Mammary epithelial cell (primary cell): ENCODE results near the gene EVI2A.

Experiments
- EZH2 ChIP-seq: IDR thresholded peaks from 2 replicates; pipeline ENCODE4 v1.6.1; 2012; ENCODE audit warnings: low read length, inconsistent platforms, borderline replicate concordance
- TF ChIP-seq, protein P1 (sequence below), 2 donors: IDR thresholded peaks in 1 of 2; conservative IDR thresholded peaks in 1 of 2; 2 replicates each; pipeline ENCODE4 v1.5.1; 2011 to 2012; ENCODE audit warnings: inconsistent platforms in 2 of 2, low read length in 2 of 2, mild to moderate bottlenecking in 2 of 2, control low read depth in 1 of 2, low read depth in 1 of 2; ENCODE audit not compliant: insufficient read depth in 1 of 2; ENCODE audit errors: extremely low read depth in 1 of 2

DNA sequence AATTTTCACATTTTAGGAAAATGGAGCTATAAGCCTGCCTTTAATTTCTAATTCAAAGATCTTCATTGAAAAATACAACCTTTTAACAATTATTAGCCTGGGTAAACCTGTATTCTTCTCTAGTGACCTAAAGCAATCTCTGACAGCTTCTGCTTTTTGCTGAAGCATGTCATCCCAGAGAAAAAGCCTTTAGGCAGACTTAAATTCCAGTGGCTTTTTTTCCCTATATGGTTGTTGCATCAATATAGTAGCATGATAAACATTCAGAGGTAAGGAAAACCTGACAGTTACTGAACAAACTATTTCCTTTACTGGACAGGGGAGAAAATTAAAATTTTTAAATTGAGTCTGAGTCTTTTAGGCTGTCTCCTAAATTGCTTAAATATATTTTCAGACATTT, 7.8 kb upstream of the EVI2A start:
- TF ChIP-seq, protein P1, sequence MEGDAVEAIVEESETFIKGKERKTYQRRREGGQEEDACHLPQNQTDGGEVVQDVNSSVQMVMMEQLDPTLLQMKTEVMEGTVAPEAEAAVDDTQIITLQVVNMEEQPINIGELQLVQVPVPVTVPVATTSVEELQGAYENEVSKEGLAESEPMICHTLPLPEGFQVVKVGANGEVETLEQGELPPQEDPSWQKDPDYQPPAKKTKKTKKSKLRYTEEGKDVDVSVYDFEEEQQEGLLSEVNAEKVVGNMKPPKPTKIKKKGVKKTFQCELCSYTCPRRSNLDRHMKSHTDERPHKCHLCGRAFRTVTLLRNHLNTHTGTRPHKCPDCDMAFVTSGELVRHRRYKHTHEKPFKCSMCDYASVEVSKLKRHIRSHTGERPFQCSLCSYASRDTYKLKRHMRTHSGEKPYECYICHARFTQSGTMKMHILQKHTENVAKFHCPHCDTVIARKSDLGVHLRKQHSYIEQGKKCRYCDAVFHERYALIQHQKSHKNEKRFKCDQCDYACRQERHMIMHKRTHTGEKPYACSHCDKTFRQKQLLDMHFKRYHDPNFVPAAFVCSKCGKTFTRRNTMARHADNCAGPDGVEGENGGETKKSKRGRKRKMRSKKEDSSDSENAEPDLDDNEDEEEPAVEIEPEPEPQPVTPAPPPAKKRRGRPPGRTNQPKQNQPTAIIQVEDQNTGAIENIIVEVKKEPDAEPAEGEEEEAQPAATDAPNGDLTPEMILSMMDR (conservative IDR thresholded peaks at IDR 0.05 in 1 of 2, IDR thresholded peaks at IDR 0.05 in 1 of 2; ENCODE audit: extremely low read depth in 1 of 2, insufficient read depth in 1 of 2, low read depth in 1 of 2, low read length in 2 of 2) = no peak
- no peak for TF ChIP-seq EZH2
